ENCODE measurements around the gene RNF213.

- no peak for TF ChIP-seq CTCF (IDR thresholded peaks at IDR 0.05)
- TF ChIP-seq POLR2A (IDR thresholded peaks at IDR 0.05): no peak
These were observed 13.9 kb upstream of the RNF213 start for GRCh38 chr17:80246726-80247125.
